ENCODE measurements around the gene BRD1. TPM values are rescaled to one million over a fixed set of nuclear protein-coding genes. Genes with fewer than 3 reads are reported as not detected.

The BRD1 gene
- polyA plus RNA-seq, 1 experiment, result 4.6 TPM

DNA sequence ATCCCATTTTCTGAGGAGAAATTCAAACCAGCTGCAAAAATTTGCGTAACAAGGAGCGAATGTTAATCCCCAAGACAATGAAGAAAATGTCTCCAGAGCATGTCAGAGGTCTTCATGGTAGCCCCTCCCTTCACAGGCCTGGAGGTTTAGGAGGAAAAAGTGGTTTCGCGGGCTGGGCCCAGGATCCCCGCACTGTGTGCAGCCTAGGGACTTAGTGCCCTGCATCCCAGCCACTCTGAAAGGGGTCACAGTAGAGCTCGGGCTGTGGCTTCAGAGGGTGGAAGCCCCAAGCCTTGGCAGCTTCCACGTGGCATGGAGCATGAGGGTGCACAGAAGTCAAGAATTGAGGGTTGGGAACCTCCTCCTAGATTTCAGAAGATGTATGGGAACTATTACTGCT, 87.4 kb downstream of the BRD1 start:
- H3K27me3 ChIP-seq (ENCODE audit: control insufficient read depth, insufficient read depth, low read length), result no peaks in the 10 kb centered on the region
- TF ChIP-seq, protein P1, sequence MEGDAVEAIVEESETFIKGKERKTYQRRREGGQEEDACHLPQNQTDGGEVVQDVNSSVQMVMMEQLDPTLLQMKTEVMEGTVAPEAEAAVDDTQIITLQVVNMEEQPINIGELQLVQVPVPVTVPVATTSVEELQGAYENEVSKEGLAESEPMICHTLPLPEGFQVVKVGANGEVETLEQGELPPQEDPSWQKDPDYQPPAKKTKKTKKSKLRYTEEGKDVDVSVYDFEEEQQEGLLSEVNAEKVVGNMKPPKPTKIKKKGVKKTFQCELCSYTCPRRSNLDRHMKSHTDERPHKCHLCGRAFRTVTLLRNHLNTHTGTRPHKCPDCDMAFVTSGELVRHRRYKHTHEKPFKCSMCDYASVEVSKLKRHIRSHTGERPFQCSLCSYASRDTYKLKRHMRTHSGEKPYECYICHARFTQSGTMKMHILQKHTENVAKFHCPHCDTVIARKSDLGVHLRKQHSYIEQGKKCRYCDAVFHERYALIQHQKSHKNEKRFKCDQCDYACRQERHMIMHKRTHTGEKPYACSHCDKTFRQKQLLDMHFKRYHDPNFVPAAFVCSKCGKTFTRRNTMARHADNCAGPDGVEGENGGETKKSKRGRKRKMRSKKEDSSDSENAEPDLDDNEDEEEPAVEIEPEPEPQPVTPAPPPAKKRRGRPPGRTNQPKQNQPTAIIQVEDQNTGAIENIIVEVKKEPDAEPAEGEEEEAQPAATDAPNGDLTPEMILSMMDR (IDR thresholded peaks at IDR 0.05; ENCODE audit: low read depth, low read length), result no peak
- DNase-seq (ENCODE audit: low read depth, low spot score), result no peak
- no peak overlapping the region for H3K4me3 ChIP-seq (ENCODE audit: low read depth, low read length)
- ChIA-PET POLR2A (no interaction called here), CTCF (no interaction called here)
- no peak overlapping the region for H3K27ac ChIP-seq (ENCODE audit: low read depth, low read length)
- peaks cover 11% of the 10 kb centered on the region for H3K9me3 ChIP-seq (ENCODE audit: control insufficient read depth, insufficient read depth, low read length)

DNA sequence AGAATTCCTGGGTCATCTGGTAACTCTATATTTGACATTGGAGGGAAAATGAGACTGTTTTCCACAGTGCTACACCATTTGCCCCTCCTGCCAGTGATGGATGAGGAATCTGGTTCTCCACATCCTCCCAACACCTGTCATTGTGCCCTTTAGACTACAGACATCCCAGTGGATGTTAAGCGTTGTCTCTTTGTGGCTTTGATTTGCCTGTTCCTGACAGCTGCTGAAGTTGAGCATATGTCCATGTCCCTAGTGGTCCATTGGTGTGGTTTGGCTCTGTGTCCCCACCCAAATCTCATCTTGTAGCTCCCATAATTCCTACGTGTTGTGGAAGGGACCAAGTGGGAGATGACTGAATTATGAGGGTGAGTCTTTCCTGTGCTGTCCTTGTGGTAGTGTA, 88.5 kb downstream of the BRD1 start:
- ChIA-PET POLR2A (no interaction called here), CTCF (no interaction called here)
- Histone ChIP-seq H3K9me3 (ENCODE audit: control insufficient read depth, insufficient read depth, low read length) (peaks cover 16% of the 10 kb centered on the region), H3K27me3 (ENCODE audit: control insufficient read depth, insufficient read depth, low read length) (no peaks in the 10 kb centered on the region), H3K27ac (ENCODE audit: low read depth, low read length) (no peak overlapping the region), H3K4me3 (ENCODE audit: low read depth, low read length) (no peak overlapping the region)
- DNase-seq (ENCODE audit: low read depth, low spot score), result no peak
- TF ChIP-seq, protein P1 (IDR thresholded peaks at IDR 0.05; ENCODE audit: low read depth, low read length), result no peak

DNA sequence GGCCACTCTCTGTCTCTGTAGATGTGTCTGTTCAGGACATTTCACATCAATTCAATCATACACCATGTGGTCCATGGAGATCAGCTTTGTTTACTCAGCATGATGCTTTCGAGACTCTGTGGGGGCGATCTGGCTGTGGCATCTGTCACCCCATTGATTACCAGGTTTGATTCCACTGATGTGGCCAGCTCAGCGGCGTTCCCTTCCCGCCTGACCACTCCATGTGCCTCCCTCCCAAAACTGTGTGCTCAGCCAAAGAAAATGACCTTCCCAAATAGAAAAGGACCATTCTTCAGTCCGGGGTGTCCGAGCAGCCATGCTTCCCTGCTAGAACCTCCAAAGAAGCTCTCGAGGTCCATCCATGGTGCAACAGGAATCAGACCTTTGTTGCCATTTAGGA, 89.1 kb downstream of the BRD1 start:
- H3K27me3 ChIP-seq (ENCODE audit: control insufficient read depth, insufficient read depth, low read length), result no peaks in the 10 kb centered on the region
- ChIA-PET POLR2A (no interaction called here), CTCF (no interaction called here)
- H3K9me3 ChIP-seq (ENCODE audit: control insufficient read depth, insufficient read depth, low read length), result peaks cover 16% of the 10 kb centered on the region
- TF ChIP-seq, protein P1 (IDR thresholded peaks at IDR 0.05; ENCODE audit: low read depth, low read length), result no peak
- H3K4me3 ChIP-seq (ENCODE audit: low read depth, low read length), result no peak overlapping the region
- no peak for DNase-seq (ENCODE audit: low read depth, low spot score)
- H3K27ac ChIP-seq (ENCODE audit: low read depth, low read length), result no peak overlapping the region

DNA sequence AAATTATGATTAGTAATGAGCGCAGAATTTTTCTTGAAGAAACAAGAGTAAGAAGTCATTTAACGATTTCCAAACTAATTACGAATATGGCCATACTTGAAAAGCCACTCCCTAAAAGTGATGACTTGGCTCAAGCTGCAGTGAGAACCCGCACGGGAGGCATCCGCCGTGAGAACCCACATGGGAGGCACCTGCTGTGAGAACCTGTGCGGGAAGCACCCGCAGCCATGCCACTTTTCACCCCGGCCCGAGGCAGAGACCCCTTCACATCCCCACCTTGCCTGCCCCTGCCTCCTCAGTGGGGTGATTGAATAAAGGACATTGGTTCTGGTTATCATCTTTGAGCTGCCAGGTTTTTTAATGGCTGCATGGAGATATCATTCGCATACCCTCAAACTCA, 89.7 kb downstream of the BRD1 start:
- no peak for DNase-seq (ENCODE audit: low read depth, low spot score)
- peaks cover 16% of the 10 kb centered on the region for H3K9me3 ChIP-seq (ENCODE audit: control insufficient read depth, insufficient read depth, low read length)
- CTCF ChIA-PET, result no interaction called here
- H3K27me3 ChIP-seq (ENCODE audit: control insufficient read depth, insufficient read depth, low read length), result no peaks in the 10 kb centered on the region
- no peak overlapping the region for H3K27ac ChIP-seq (ENCODE audit: low read depth, low read length)
- POLR2A ChIA-PET, result no interaction called here
- H3K4me3 ChIP-seq (ENCODE audit: low read depth, low read length), result no peak overlapping the region
- TF ChIP-seq, protein P1 (IDR thresholded peaks at IDR 0.05; ENCODE audit: low read depth, low read length), result no peak

DNA sequence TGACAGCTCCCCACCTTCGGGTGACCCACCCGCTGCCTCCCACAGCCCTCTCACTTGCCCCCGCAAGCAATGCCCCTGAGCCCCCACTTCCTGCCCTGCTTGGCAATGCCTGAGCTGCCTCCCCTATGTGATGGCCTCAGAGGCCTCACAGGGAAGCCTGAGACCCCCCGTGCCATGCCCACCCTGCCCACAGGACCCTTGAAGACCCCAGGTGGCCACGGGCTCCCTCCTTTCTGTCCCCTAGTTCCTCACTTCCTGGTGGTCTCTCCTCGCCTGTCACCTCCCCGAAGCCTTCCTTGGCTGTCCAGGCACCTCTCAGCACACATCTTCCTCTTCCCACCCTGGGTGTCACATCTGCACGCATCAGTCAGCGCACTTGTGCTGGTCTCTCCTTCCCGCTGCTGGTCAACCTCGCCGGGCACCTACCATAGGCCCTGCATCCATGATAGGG, 90.5 kb downstream of the BRD1 start:
- DNase-seq (ENCODE audit: low read depth, low spot score), result no peak
- H3K9me3 ChIP-seq (ENCODE audit: control insufficient read depth, insufficient read depth, low read length), result peaks cover 16% of the 10 kb centered on the region
- TF ChIP-seq, protein P1 (IDR thresholded peaks at IDR 0.05; ENCODE audit: low read depth, low read length), result no peak
- no peak overlapping the region for H3K4me3 ChIP-seq (ENCODE audit: low read depth, low read length)
- CTCF ChIA-PET, result no interaction called here
- H3K27me3 ChIP-seq (ENCODE audit: control insufficient read depth, insufficient read depth, low read length), result no peaks in the 10 kb centered on the region
- POLR2A ChIA-PET, result no interaction called here
- H3K27ac ChIP-seq (ENCODE audit: low read depth, low read length), result no peak overlapping the region
